H9 (cell line): ENCODE results near the gene CHM. TPM values are rescaled to one million over a fixed set of nuclear protein-coding genes. Genes with fewer than 3 reads are reported as not detected.

Source experiments
- DNase-seq: peaks from one replicate; pipeline ENCODE4 v3.0.0-alpha.2; 2017
- H2AFZ ChIP-seq: one replicate; pipeline ENCODE4 v1.6.1; 2013; ENCODE audit warnings: mild to moderate bottlenecking, low read length, control low read depth, moderate library complexity
- H2AK5ac ChIP-seq: 2 replicates; pipeline ENCODE4 v1.6.1; 2013; ENCODE audit warnings: low read length, control low read depth, mixed read lengths; ENCODE audit not compliant: insufficient read length
- H2BK120ac ChIP-seq: one replicate; pipeline ENCODE4 v1.6.1; 2013; ENCODE audit warnings: low read depth, mild to moderate bottlenecking, low read length, control low read depth, inconsistent platforms; ENCODE audit not compliant: poor library complexity, severe bottlenecking
- H2BK12ac ChIP-seq: 2 replicates; pipeline ENCODE4 v1.6.1; 2013; ENCODE audit warnings: low read length, control low read depth, mixed read lengths, low read depth; ENCODE audit not compliant: insufficient read length
- H2BK15ac ChIP-seq: 2 replicates; pipeline ENCODE4 v1.6.1; 2013; ENCODE audit warnings: low read depth, low read length, control low read depth
- H2BK20ac ChIP-seq: one replicate; pipeline ENCODE4 v1.6.1; 2013; ENCODE audit warnings: low read depth, mild to moderate bottlenecking, low read length, control low read depth, inconsistent platforms; ENCODE audit not compliant: poor library complexity, severe bottlenecking
- H2BK5ac ChIP-seq: 2 replicates; pipeline ENCODE4 v1.6.1; 2013; ENCODE audit warnings: low read length, control low read depth, mixed read lengths; ENCODE audit not compliant: insufficient read length
- H3K14ac ChIP-seq: 2 replicates; pipeline ENCODE4 v1.6.1; 2013; ENCODE audit warnings: low read length, control low read depth; ENCODE audit not compliant: insufficient read depth
- H3K18ac ChIP-seq: 2 replicates; pipeline ENCODE4 v1.6.1; 2013; ENCODE audit warnings: low read depth, mild to moderate bottlenecking, mixed read lengths, low read length, control low read depth; ENCODE audit not compliant: insufficient read length
- H3K23ac ChIP-seq: 2 replicates; pipeline ENCODE4 v1.6.1; 2013; ENCODE audit warnings: low read length, control low read depth, mixed read lengths, low read depth; ENCODE audit not compliant: insufficient read length
- H3K23me2 ChIP-seq: 2 replicates; pipeline ENCODE4 v1.6.1; 2013; ENCODE audit warnings: low read depth, mild to moderate bottlenecking, mixed read lengths, low read length, control low read depth; ENCODE audit not compliant: insufficient read length, poor library complexity, severe bottlenecking
- H3K27ac ChIP-seq: 2 replicates; pipeline ENCODE4 v1.5.1; 2013; ENCODE audit warnings: low read length, control low read depth, mixed read lengths, low read depth; ENCODE audit not compliant: insufficient read length
- H3K27me3 ChIP-seq: 2 replicates; pipeline ENCODE4 v1.6.1; 2013; ENCODE audit warnings: low read length, control low read depth, inconsistent platforms; ENCODE audit not compliant: insufficient read depth
- H3K4ac ChIP-seq: 2 replicates; pipeline ENCODE4 v1.6.1; 2013; ENCODE audit warnings: low read depth, mild to moderate bottlenecking, control low read depth, inconsistent platforms, low read length, moderate library complexity
- H3K4me1 ChIP-seq: 2 replicates; pipeline ENCODE4 v1.6.1; 2013; ENCODE audit warnings: low read length, control low read depth, inconsistent platforms; ENCODE audit not compliant: insufficient read depth
- H3K4me2 ChIP-seq: 2 replicates; pipeline ENCODE4 v1.6.1; 2013; ENCODE audit warnings: low read length, control low read depth, mixed read lengths; ENCODE audit not compliant: insufficient read length, insufficient read depth
- H3K56ac ChIP-seq: 2 replicates; pipeline ENCODE4 v1.6.1; 2013; ENCODE audit warnings: low read depth, mild to moderate bottlenecking, mixed read lengths, low read length, control low read depth; ENCODE audit not compliant: insufficient read length
- H3K79me1 ChIP-seq: 2 replicates; pipeline ENCODE4 v1.6.1; 2013; ENCODE audit warnings: low read depth, mild to moderate bottlenecking, moderate library complexity, low read length, control low read depth, inconsistent platforms; ENCODE audit not compliant: insufficient read depth, poor library complexity, severe bottlenecking
- H3K79me2 ChIP-seq: 2 replicates; pipeline ENCODE4 v1.6.1; 2013; ENCODE audit warnings: low read length, control low read depth, inconsistent platforms; ENCODE audit not compliant: insufficient read depth
- H3K9ac ChIP-seq: 2 replicates; pipeline ENCODE4 v1.6.1; 2013; ENCODE audit warnings: low read length, control low read depth, mixed read lengths; ENCODE audit not compliant: insufficient read length; ENCODE audit errors: extremely low read depth
- H3K9me3 ChIP-seq: one replicate; pipeline ENCODE4 v1.6.1; 2013; ENCODE audit warnings: low read depth, low read length, inconsistent platforms; ENCODE audit not compliant: control insufficient read depth
- H3T11ph ChIP-seq: one replicate; pipeline ENCODE4 v1.6.1; 2013; ENCODE audit warnings: mild to moderate bottlenecking, low read length, control low read depth, inconsistent platforms
- H4K20me1 ChIP-seq: one replicate; pipeline ENCODE4 v1.6.1; 2013; ENCODE audit not compliant: control insufficient read depth, insufficient read length, insufficient read depth
- H4K5ac ChIP-seq: 2 replicates; pipeline ENCODE4 v1.6.1; 2013; ENCODE audit warnings: low read depth, mild to moderate bottlenecking, mixed read lengths, low read length, control low read depth; ENCODE audit not compliant: insufficient read length
- H4K8ac ChIP-seq: replicated peaks from 2 replicates; pipeline ENCODE4 v1.6.1; 2013; ENCODE audit warnings: low read length, control low read depth, mixed read lengths, low read depth; ENCODE audit not compliant: insufficient read length
- H4K91ac ChIP-seq: 2 replicates; pipeline ENCODE4 v1.6.1; 2013; ENCODE audit warnings: low read depth, mild to moderate bottlenecking, moderate library complexity, mixed read lengths, low read length, control low read depth; ENCODE audit not compliant: insufficient read length
- H3K27ac Mint-ChIP-seq, 3 experiments: 2 replicates in 2 of 3; 3 replicates in 1 of 3; pipeline ENCODE4 v1.8.0; 2020 to 2021; ENCODE audit warnings: mixed read lengths in 3 of 3, mild to moderate bottlenecking in 1 of 3, moderate library complexity in 1 of 3
- H3K27me3 Mint-ChIP-seq: 2 replicates; pipeline ENCODE4 v1.8.0; 2021; ENCODE audit warnings: low read depth, mild to moderate bottlenecking, moderate library complexity, mixed read lengths
- H3K36me3 Mint-ChIP-seq, 3 experiments: 2 replicates in 2 of 3; 3 replicates in 1 of 3; pipeline ENCODE4 v1.8.0; 2020 to 2021; ENCODE audit warnings: low read depth in 3 of 3, mixed read lengths in 3 of 3; ENCODE audit not compliant: insufficient read depth in 1 of 3
- H3K4me1 Mint-ChIP-seq, 2 experiments: 2 replicates each; pipeline ENCODE4 v1.8.0; 2020; ENCODE audit warnings: mixed read lengths in 2 of 2
- H3K4me3 Mint-ChIP-seq, 2 experiments: 2 replicates in 1 of 2; 3 replicates in 1 of 2; pipeline ENCODE4 v1.8.0; 2020 to 2021; ENCODE audit warnings: mild to moderate bottlenecking in 2 of 2, mixed read lengths in 2 of 2, moderate library complexity in 1 of 2
- H3K9me3 Mint-ChIP-seq, 2 experiments: 2 replicates in 1 of 2; 3 replicates in 1 of 2; pipeline ENCODE4 v1.8.0; 2020; ENCODE audit warnings: mild to moderate bottlenecking in 2 of 2, mixed read lengths in 2 of 2, moderate library complexity in 1 of 2
- total RNA-seq: library from RNA; stranded (reverse); gene quantifications from 2 replicates; pipeline ENCODE4 v1.2.1, GENCODE V29; 2021
- TF ChIP-seq, protein P1 (sequence below): fragments of 200-600 bp; sonication (generic); conservative IDR thresholded peaks from 3 replicates; pipeline ENCODE4 v1.8.0; 2021; ENCODE audit warnings: antibody characterized with exemption, mild to moderate bottlenecking

CHM gene
- total RNA-seq, 1 experiment from 2014 or later, result 28.4 TPM

DNA sequence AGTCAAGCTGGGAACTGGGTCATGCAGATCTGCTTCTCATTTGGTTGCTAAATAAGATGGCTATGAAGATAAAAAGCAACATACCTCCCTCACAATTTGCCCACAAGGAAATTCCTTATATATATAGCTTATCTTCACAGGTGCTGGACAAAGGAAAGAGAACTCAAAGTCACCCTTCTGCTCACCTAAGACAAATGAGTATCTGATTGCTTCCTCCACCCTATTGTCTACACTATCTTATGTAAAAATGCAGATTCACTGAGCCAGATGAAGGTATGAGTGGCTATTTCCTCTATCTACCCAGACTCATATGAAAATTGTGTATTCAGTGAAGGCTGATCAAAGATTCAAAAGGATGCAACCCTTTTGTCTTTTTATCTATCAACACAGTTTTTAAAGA, 50.8 kb downstream of the CHM start:
- H3K23me2 ChIP-seq, result no peaks in the 10 kb centered on the region
- no peak overlapping the region for H4K8ac ChIP-seq
- no peak overlapping the region for H2BK120ac ChIP-seq
- peak overlapping the region; percentile 64 for H3K27ac ChIP-seq
- peaks cover 54 to 62% of the 10 kb centered on the region in 2 experiments for H3K4me1 Mint-ChIP-seq
- TF ChIP-seq, protein P1, sequence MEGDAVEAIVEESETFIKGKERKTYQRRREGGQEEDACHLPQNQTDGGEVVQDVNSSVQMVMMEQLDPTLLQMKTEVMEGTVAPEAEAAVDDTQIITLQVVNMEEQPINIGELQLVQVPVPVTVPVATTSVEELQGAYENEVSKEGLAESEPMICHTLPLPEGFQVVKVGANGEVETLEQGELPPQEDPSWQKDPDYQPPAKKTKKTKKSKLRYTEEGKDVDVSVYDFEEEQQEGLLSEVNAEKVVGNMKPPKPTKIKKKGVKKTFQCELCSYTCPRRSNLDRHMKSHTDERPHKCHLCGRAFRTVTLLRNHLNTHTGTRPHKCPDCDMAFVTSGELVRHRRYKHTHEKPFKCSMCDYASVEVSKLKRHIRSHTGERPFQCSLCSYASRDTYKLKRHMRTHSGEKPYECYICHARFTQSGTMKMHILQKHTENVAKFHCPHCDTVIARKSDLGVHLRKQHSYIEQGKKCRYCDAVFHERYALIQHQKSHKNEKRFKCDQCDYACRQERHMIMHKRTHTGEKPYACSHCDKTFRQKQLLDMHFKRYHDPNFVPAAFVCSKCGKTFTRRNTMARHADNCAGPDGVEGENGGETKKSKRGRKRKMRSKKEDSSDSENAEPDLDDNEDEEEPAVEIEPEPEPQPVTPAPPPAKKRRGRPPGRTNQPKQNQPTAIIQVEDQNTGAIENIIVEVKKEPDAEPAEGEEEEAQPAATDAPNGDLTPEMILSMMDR, result no peak
- peaks cover 2% of the 10 kb centered on the region; the same call in 1 of the 2 replicates for H3K79me2 ChIP-seq
- no peaks in the 10 kb centered on the region for H3K79me1 ChIP-seq
- peaks cover 0 to 21% of the 10 kb centered on the region in 2 experiments; a peak in 3 of 5 replicates for H3K9me3 Mint-ChIP-seq
- H2AK5ac ChIP-seq, result no peak overlapping the region
- H3K36me3 Mint-ChIP-seq, result peaks cover 0 to 4% (median 0%) of the 10 kb centered on the region in 3 experiments; a peak in 2 of 7 replicates
- no peaks in the 10 kb centered on the region for H3K9me3 ChIP-seq
- no peak overlapping the region for H2BK5ac ChIP-seq
- H2BK20ac ChIP-seq, result no peak overlapping the region
- no peak overlapping the region for H3K14ac ChIP-seq
- H3K23ac ChIP-seq, result no peak overlapping the region
- no peaks in the 10 kb centered on the region for H3K27me3 ChIP-seq
- no peak overlapping the region for H3T11ph ChIP-seq
- no peak overlapping the region for H2AFZ ChIP-seq
- H3K4ac ChIP-seq, result no peak overlapping the region
- no peak overlapping the region for H3K9ac ChIP-seq
- no peak overlapping the region for H3K18ac ChIP-seq
- no peaks in the 10 kb centered on the region for H4K20me1 ChIP-seq
- no peak overlapping the region for H4K91ac ChIP-seq
- no peak overlapping the region for H3K4me3 Mint-ChIP-seq
- no peak overlapping the region for H3K56ac ChIP-seq
- no peak overlapping the region for H2BK12ac ChIP-seq
- peak overlapping the region; percentile 28 for H3K4me2 ChIP-seq
- H2BK15ac ChIP-seq, result no peak overlapping the region
- peak overlapping the region; percentile 45 to 73 (median 70) for H3K27ac Mint-ChIP-seq
- H3K27me3 Mint-ChIP-seq, result no peaks in the 10 kb centered on the region
- no peaks in the 10 kb centered on the region; the same call in 1 of the 2 replicates for H3K4me1 ChIP-seq
- no peak for DNase-seq
- H4K5ac ChIP-seq, result no peak overlapping the region
